Measurements from ENCODE around the gene COLEC11.

Gene COLEC11

GRCh38 chr2:3585261-3586109 lies 9.4 kb upstream of the COLEC11 start:
- peak; percentile 11 for FAIRE-seq

GRCh38 chr2:3586220-3586619 lies 8.7 kb upstream of the COLEC11 start:
- no peak for FAIRE-seq

- FAIRE-seq, result no peak
Measured at GRCh38 chr2:3587021-3587420, 7.9 kb upstream of the COLEC11 start.

- no peak for FAIRE-seq
Measured at GRCh38 chr2:3587432-3587831, 7.5 kb upstream of the COLEC11 start.

- no peak for FAIRE-seq
Measured at GRCh38 chr2:3588084-3588483, 6.8 kb upstream of the COLEC11 start.

GRCh38 chr2:3589086-3589485 lies 5.8 kb upstream of the COLEC11 start:
- no peak for FAIRE-seq

- no peak for FAIRE-seq
Measured at GRCh38 chr2:3595404-3595803, 492 bp downstream of the COLEC11 start.

GRCh38 chr2:3595985-3596384 lies 1.1 kb downstream of the COLEC11 start:
- no peak for FAIRE-seq

- no peak for FAIRE-seq
Measured at GRCh38 chr2:3596901-3597417, 2.0 kb downstream of the COLEC11 start.

- FAIRE-seq, result no peak
Measured at GRCh38 chr2:3597567-3597966, 2.7 kb downstream of the COLEC11 start.

- FAIRE-seq, result no peak
Measured at GRCh38 chr2:3598197-3598910, 3.4 kb downstream of the COLEC11 start.

GRCh38 chr2:3598912-3599854 lies 4.3 kb downstream of the COLEC11 start:
- no peak for FAIRE-seq

GRCh38 chr2:3600256-3600855 lies 5.4 kb downstream of the COLEC11 start:
- FAIRE-seq, result no peak

GRCh38 chr2:3601561-3602271 lies 6.8 kb downstream of the COLEC11 start:
- no peak for FAIRE-seq

- no peak for FAIRE-seq
Measured at GRCh38 chr2:3602553-3603339, 7.8 kb downstream of the COLEC11 start.

- FAIRE-seq, result no peak
Measured at GRCh38 chr2:3603536-3604206, 8.8 kb downstream of the COLEC11 start.

GRCh38 chr2:3604207-3604877 lies 9.4 kb downstream of the COLEC11 start:
- FAIRE-seq, result no peak

- no peak for FAIRE-seq
Measured at GRCh38 chr2:3604991-3605961, 10.4 kb downstream of the COLEC11 start.

GRCh38 chr2:3606028-3606369 lies 11.1 kb downstream of the COLEC11 start:
- no peak for FAIRE-seq
